ENCODE results near the gene ISLR.
A peak's percentile ranks its signal among the peaks of the same experiment; 100 is the strongest.

ISLR gene

DNA sequence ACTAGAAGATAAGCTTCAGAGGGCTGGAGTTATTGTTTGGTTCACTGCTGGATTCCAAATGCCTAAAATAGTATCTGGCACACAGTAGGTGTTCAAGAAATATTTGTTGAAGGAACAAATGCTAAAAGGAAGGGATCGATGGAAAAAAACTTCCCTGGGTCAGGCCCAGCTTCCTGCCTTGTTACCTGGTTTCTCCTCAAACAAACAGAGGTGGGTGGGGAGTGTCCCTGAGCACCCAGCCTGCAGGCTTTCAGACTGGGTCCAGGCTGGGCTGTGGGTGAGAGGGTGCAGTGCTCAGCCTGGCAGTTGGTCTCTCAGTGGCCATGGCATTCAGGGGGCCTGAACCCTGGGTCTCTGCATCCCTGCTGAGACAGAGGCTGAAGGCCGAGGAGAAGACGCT is 43.4 kb downstream of the ISLR start:
- no peak for DNase-seq

DNA sequence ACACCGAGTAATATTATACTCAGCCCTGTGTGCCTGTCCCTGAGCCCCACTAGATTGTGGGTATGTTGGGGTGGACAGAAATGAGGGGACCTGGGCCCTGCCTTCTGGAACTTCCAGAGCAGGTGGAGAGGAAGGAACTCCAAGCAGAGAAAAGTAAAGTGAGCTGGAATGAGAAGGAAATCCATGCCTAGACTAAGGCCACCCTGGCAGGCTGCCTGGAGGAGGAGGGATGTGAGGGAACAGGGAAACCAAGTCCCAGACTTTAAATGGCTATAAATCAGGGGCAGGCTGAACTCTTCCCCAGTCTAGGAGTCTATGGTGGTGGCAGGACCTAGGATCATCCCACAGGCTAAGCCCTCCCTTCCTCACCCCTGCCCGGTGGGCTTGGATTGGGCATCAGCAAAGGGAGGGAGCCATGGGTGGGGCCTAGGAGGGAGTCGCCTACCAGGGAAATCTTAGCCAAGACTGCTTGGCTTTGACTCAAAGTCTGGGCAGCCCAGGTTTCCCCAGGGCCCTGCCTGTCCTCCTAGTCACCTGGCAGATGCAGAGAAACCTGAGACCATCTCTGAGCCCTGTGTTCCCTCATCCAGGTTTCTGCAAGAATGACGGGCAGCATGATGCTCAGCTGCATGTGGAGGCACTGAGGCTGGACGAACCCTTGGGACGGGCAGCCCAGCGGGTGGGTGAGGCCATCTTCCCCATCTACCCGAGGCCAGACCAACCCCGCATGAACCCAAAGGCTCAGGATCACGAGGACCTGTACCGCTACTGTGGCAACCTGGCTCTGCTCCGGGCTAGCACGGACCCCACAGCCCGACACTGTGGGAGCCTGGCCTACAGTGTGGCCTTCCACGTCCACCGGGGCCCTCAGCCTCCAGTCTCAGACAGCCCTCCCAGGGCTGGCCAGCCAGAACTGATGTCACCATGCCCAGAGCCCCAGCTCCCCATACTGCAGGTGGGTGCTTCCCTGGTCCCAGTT is 44.7 kb downstream of the ISLR start:
- peak; percentile 89 for DNase-seq

DNA sequence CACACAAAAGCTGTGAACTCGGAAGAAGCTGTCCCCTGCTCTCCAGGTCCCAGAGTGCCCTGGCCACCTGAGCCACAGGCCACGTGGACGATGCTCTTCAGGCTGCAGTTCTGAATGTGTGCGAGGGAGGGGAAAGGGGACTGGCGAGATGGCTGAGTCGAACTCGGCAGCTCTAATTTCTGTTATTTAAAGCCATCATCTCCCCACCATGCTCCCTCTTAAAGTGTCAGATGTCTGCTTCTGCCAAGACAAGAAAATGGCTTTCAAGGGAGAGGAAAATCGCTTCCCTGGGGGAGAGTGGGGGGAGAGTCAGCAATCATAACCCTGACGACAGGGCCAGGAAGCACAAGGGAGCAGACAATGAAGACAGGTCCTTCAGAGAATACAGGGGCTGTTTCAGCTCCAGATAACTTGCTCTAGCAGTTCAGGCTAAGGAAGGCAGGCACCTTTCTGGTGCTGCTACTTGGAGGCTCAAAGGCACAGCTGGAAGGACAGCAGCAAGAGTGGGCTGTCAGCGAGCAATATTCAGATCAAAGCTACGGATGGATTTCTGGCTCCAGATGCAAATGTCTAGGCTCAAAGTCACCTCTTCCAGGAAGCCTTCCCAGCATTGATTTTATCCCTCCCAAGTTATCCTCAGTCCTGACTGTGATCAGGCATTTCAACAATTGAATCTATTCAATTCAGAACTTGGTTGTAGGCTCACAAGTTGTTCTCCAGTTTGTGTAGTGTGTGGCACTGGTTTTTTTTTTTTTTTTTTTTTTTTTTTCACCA is 47.2 kb downstream of the ISLR start:
- DNase-seq: no peak

DNA sequence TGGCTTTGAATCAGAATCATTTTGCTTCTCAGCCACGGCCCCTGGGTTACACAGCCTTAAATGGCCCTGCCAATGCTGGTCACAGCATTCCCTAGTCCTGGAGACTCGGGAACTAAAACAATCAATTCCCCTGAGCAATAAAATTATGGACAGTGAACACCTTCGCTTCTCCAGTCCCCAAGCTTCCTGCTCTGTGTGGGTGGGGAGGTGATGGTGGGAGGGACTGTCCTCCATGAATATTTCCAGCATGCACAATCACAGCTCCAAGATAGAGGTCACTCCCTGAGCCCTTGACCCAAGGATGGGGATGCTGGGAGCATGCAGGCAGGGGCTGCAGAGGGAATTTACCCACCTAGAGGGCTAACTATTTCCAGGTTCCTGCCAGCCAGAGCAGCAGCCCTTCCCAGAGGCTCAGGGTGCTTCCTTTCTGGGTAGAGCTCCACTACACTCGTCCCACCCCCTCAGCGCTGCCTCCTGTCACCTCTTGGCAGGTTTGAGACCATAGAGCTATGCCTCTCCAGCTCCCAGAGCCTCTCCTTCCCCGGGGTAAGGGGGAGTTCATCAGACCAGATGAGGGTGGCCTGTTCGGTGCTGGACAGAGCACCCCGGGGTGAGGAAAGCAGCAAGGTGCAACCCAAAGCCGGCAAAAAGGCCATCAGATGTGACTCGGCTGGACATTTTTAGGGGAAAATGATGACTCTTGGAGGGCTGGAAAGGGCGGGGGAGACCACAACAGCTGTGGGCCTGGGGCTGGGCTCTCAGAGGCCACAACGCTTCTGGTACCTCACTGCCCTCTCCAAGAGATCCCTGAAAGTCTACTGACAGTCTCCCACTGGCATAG is 48.1 kb downstream of the ISLR start:
- DNase-seq: no peak

DNA sequence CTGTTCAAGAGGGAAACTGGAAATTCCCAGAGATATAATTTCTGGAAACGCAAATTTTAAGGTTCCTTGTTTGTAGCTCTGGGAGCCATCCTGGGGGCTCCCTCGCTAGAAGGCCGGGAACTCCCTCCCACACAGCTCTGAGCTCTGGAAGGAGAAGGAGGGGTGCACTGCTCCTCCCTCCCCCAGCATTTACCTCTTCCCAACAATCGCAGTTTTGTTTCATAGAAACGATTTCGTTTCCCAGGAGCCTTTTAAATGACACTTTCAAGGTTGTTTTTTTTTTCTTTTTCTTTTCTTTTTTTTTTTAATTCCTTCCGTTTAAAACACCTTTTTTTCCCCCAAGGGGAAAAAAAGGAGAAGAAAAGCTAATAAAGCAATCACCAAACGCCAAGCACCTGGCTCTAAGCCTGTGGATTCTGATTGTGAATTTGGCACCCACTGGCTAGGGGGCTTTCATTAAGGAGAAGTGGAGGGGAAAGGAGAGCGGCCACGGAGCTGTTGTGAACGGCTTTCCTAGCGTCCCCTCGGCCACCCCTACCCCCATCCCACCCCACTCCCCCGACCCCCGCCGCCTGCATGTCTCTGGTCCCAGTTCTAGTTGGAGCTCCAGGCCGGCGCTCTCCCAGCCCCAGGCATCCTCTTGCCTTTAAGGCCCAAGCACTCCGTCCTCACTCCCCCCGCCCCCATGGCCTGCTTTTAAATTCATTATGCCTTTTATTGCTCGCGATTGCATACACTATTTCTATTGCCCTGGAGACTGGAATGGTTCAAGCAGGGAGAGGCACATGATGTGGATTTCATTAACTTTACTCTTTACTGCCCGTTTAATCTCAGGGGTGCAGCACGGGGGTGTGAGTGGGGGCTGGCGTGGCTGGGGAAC is 49.0 kb downstream of the ISLR start:
- no peak for DNase-seq

DNA sequence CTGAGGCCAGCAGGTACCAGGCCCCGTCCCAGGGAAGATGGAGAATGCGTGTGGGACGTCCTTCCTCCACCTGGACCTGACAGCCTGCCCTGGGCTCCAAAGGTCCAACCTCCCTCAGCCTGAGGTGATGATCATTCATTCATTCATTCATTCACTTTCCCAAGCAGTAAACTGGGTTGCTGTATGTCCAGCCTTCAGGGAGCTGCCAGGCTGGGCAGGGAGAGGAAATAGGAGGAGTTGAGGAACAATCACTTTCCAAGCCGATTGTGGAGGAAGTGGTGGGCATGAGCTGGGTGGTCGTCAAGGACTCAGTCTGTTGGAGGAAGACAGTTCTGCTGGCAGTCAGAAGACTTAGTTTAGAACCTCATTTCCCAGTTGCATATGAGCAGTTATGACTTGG is 52.4 kb downstream of the ISLR start:
- DNase-seq: no peak
